Effector memory CD8-positive, alpha-beta T cell (primary cell): ENCODE measurements around the gene FGR.
"Not testable (repeated sequence)": the region's sequence is repeated elsewhere in the genome, so short reads cannot be mapped to it uniquely, and the experiment has no call there.

Source experiments
- ATAC-seq: fragments of 150-1000 bp; cut with Tn5 transposase; replicated peaks from 2 replicates; pipeline ENCODE4 v1.10.0; 2021; ENCODE audit warnings: mild to moderate bottlenecking, moderate library complexity
- DNase-seq, 3 experiments: peaks; one replicate each; pipeline ENCODE4 v3.0.0; 2021
- H3K27ac Mint-ChIP-seq, 2 donors: one replicate each; pipeline ENCODE4 v1.8.0; 2022; ENCODE audit warnings: mild to moderate bottlenecking in 2 of 2, mixed read lengths in 2 of 2, moderate library complexity in 2 of 2
- H3K27me3 Mint-ChIP-seq, 2 donors: one replicate each; pipeline ENCODE4 v1.8.0; 2022; ENCODE audit warnings: mixed read lengths in 2 of 2
- H3K36me3 Mint-ChIP-seq: one replicate; pipeline ENCODE4 v1.8.0; 2022; ENCODE audit warnings: mild to moderate bottlenecking, moderate library complexity, mixed read lengths; ENCODE audit not compliant: insufficient read depth
- H3K4me1 Mint-ChIP-seq, 2 donors: one replicate each; pipeline ENCODE4 v1.8.0; 2022; ENCODE audit warnings: low read depth in 2 of 2, mixed read lengths in 2 of 2
- H3K4me3 Mint-ChIP-seq, 2 donors: one replicate each; pipeline ENCODE4 v1.8.0; 2022; ENCODE audit warnings: mild to moderate bottlenecking in 2 of 2, mixed read lengths in 2 of 2, moderate library complexity in 2 of 2
- H3K9me3 Mint-ChIP-seq, 2 donors: one replicate each; pipeline ENCODE4 v1.8.0; 2022; ENCODE audit warnings: mixed read lengths in 2 of 2

The FGR gene

GRCh38 chr1:27626031-27626935, 8.7 kb downstream of the FGR start:
- Mint-ChIP-seq H3K27ac (no peak overlapping the region), H3K27me3 (no peaks in the 10 kb centered on the region), H3K9me3 (no peaks in the 10 kb centered on the region), H3K36me3 (peaks cover 15% of the 10 kb centered on the region), H3K4me1 (peaks cover 39 to 43% of the 10 kb centered on the region in 2 donors), H3K4me3 (no peak overlapping the region)
- DNase-seq (no peak), ATAC-seq (peak; percentile 51)

- H3K9me3 Mint-ChIP-seq, result no peaks in the 10 kb centered on the region
- H3K36me3 Mint-ChIP-seq, result peaks cover 24% of the 10 kb centered on the region
- no peaks in the 10 kb centered on the region for H3K27me3 Mint-ChIP-seq
- no peak for ATAC-seq
- no peak for DNase-seq
- no peak overlapping the region for H3K27ac Mint-ChIP-seq
- H3K4me3 Mint-ChIP-seq, result no peak overlapping the region
- peaks cover 35 to 42% of the 10 kb centered on the region in 2 donors for H3K4me1 Mint-ChIP-seq
These were observed 10.4 kb downstream of the FGR start for GRCh38 chr1:27624467-27625178.

GRCh38 chr1:27623327-27624212, 11.4 kb downstream of the FGR start:
- no peak for DNase-seq
- no peaks in the 10 kb centered on the region for H3K9me3 Mint-ChIP-seq
- peak overlapping the region in 1 of 2 donors; percentile 29 for H3K27ac Mint-ChIP-seq
- peak; percentile 29 for ATAC-seq
- H3K27me3 Mint-ChIP-seq, result no peaks in the 10 kb centered on the region
- peaks cover 28% of the 10 kb centered on the region for H3K36me3 Mint-ChIP-seq
- H3K4me3 Mint-ChIP-seq, result no peak overlapping the region
- peaks cover 34 to 42% of the 10 kb centered on the region in 2 donors for H3K4me1 Mint-ChIP-seq

GRCh38 chr1:27622828-27623227, 12.2 kb downstream of the FGR start:
- peaks cover 36% of the 10 kb centered on the region for H3K36me3 Mint-ChIP-seq
- no peak overlapping the region for H3K4me3 Mint-ChIP-seq
- ATAC-seq (no peak), DNase-seq (no peak)
- H3K27ac Mint-ChIP-seq, result no peak overlapping the region
- H3K27me3 Mint-ChIP-seq, result no peaks in the 10 kb centered on the region
- H3K9me3 Mint-ChIP-seq, result no peaks in the 10 kb centered on the region
- H3K4me1 Mint-ChIP-seq, result peaks cover 39 to 45% of the 10 kb centered on the region in 2 donors

GRCh38 chr1:27621051-27621920, 13.7 kb downstream of the FGR start:
- H3K4me1 Mint-ChIP-seq, result peaks cover 46 to 51% of the 10 kb centered on the region in 2 donors
- DNase-seq (no peak), ATAC-seq (no peak)
- peak overlapping the region; percentile 14 to 58 for H3K27ac Mint-ChIP-seq
- H3K27me3 Mint-ChIP-seq, result no peaks in the 10 kb centered on the region
- peaks cover 49% of the 10 kb centered on the region for H3K36me3 Mint-ChIP-seq
- peak overlapping the region in 1 of 2 donors; percentile 35 for H3K4me3 Mint-ChIP-seq
- no peaks in the 10 kb centered on the region for H3K9me3 Mint-ChIP-seq

- Mint-ChIP-seq H3K4me3 (peak overlapping the region; percentile 56 to 59), H3K36me3 (peaks cover 63% of the 10 kb centered on the region), H3K4me1 (peaks cover 52 to 53% of the 10 kb centered on the region in 2 donors), H3K27ac (peak overlapping the region; percentile 83 to 98)
- H3K9me3 Mint-ChIP-seq, DNase-seq, ATAC-seq, H3K27me3 Mint-ChIP-seq: not testable (repeated sequence)
These were observed 15.1 kb downstream of the FGR start for GRCh38 chr1:27619782-27620438.

- Mint-ChIP-seq H3K4me1 (peaks cover 52 to 58% of the 10 kb centered on the region in 2 donors), H3K4me3 (peak overlapping the region; percentile 56 to 59), H3K27me3 (no peaks in the 10 kb centered on the region), H3K36me3 (peaks cover 70% of the 10 kb centered on the region), H3K9me3 (no peaks in the 10 kb centered on the region), H3K27ac (peak overlapping the region; percentile 83 to 98)
- DNase-seq (peak; percentile 56 to 61 (median 59)), ATAC-seq (peak; percentile 99)
These were observed 16.5 kb downstream of the FGR start for GRCh38 chr1:27618341-27619082.

- Mint-ChIP-seq H3K9me3 (no peaks in the 10 kb centered on the region), H3K4me1 (peaks cover 47 to 52% of the 10 kb centered on the region in 2 donors), H3K4me3 (peak overlapping the region; percentile 56 to 59), H3K27me3 (no peaks in the 10 kb centered on the region), H3K36me3 (peaks cover 68% of the 10 kb centered on the region), H3K27ac (peak overlapping the region; percentile 83 to 98)
- DNase-seq, result no peak
- ATAC-seq, result no peak
These were observed 17.6 kb downstream of the FGR start for GRCh38 chr1:27617420-27617819.

- no peaks in the 10 kb centered on the region for H3K9me3 Mint-ChIP-seq
- peaks cover 69% of the 10 kb centered on the region for H3K36me3 Mint-ChIP-seq
- H3K4me1 Mint-ChIP-seq, result peaks cover 56 to 60% of the 10 kb centered on the region in 2 donors
- no peaks in the 10 kb centered on the region for H3K27me3 Mint-ChIP-seq
- DNase-seq, result no peak
- peak overlapping the region; percentile 83 to 98 for H3K27ac Mint-ChIP-seq
- peak overlapping the region; percentile 41 to 59 for H3K4me3 Mint-ChIP-seq
- ATAC-seq, result no peak
These were observed 18.5 kb downstream of the FGR start for GRCh38 chr1:27616441-27616840.

GRCh38 chr1:27615346-27616192, 19.4 kb downstream of the FGR start:
- H3K27ac Mint-ChIP-seq, result peak overlapping the region; percentile 83 to 98
- DNase-seq, result no peak
- peaks cover 64% of the 10 kb centered on the region for H3K36me3 Mint-ChIP-seq
- no peaks in the 10 kb centered on the region for H3K27me3 Mint-ChIP-seq
- no peaks in the 10 kb centered on the region for H3K9me3 Mint-ChIP-seq
- H3K4me1 Mint-ChIP-seq, result peaks cover 52 to 61% of the 10 kb centered on the region in 2 donors
- H3K4me3 Mint-ChIP-seq, result peak overlapping the region in 1 of 2 donors; percentile 41
- ATAC-seq, result no peak
